ENCODE measurements around the gene NIM1K. TPM values are rescaled to one million over a fixed set of nuclear protein-coding genes. Genes with fewer than 3 reads are reported as not detected.
"Not testable (repeated sequence)": the region's sequence is repeated elsewhere in the genome, so short reads cannot be mapped to it uniquely, and the experiment has no call there.

Gene NIM1K
- polyA plus RNA-seq, 3 donors = 0.31 to 0.61 (median 0.44) TPM

GRCh38 chr5:43225649-43226245 is 33.7 kb downstream of the NIM1K start:
- no peak for DNase-seq (ENCODE audit: low read depth in 3 of 3, low spot score in 2 of 3)

DNA sequence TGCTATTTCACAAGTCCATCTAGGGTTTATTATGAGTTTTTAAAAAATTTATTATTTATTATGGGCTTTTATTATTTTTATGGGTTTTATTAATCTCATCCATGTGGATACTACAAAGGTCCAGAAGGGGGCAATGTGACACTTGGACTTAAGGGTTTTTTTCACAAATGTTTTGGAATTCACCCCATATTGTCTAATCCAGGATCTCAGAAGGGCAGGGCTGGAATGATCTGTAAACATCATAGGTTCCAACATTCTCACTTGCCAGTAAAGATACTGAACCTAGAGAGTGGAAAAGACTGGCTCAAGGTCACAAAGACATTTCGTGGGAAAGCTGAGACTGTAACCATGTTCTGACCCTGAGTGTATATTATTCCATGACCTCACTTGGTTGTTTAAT is 35.6 kb downstream of the NIM1K start:
- DNase-seq (ENCODE audit: low read depth in 3 of 3, low spot score in 2 of 3) = no peak

DNA sequence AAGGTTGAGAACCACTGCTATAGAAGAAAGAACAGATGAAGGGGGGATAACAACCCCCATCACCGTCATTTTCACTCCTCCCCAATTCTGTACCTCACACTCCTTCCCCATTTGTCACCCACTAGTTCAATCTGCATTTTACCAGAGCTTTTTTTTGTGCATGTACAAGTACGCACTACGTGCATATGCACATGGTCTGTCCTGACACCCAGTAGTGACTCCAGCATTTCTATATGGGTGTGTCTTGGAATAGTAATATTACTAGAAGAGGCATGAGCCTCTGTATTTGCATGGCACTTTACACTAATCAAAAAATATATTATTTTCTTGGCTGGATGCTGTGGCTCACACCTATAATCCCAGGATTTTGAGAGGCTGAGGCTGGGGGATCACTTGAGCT is 38.7 kb downstream of the NIM1K start:
- no peak for DNase-seq (ENCODE audit: low read depth in 3 of 3, low spot score in 2 of 3)

GRCh38 chr5:43231977-43232376 is 40.0 kb downstream of the NIM1K start:
- no peak for DNase-seq (ENCODE audit: low read depth in 3 of 3, low spot score in 2 of 3)

GRCh38 chr5:43232943-43233833 is 41.2 kb downstream of the NIM1K start:
- DNase-seq (ENCODE audit: low read depth in 3 of 3, low spot score in 2 of 3) = no peak

DNA sequence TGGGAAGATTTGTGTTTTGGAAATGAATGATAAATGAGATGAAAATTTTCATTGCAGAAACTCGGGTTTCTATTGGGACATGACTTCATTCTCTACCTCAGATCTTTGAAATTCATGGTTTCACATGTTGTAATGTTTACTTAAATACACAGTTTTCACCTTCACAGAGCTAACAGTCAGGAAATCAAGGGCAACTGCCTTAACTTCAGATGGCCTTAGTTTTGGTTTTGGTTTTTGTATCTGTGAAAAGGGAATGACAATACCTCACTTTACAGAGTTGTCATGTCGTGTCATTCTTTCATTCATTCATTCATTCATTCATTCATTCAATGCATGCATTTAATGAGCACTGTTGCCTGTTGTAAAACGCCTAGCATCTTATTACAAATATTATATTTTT is 41.9 kb downstream of the NIM1K start:
- no peak for DNase-seq (ENCODE audit: low read depth in 3 of 3, low spot score in 2 of 3)

DNA sequence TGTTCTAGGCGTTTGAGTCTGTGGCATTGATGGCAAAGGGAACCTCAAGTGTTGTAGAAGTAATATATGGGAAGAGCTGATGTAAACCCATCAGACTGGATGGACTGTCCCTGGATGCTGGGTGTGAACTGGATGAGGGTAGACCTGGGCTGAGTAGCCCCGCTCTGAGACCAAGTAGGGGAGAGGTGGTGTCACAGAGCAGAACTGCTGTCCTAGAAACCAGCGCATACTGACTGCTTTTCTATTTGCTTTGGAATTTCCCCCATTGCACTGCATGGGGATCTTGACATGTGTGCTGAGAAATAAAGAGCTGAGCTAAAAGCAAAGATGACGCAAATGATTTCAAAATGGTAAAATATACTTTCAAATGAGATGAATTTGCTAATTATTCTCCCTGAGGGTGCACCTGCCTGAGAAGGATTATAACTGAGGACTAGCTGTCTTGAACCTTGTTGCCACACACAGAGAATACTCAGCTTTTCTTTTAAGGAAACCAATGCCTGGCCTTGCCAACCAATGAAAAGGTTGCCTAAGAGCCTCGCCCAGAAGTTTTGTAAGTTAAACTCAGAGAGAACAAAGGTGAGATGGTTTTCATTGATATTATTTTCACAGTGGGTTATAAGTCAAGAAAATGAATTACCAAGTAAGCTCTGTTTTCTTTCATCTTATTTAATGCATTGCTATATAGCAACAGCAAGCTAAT is 44.8 kb downstream of the NIM1K start:
- no peak for DNase-seq (ENCODE audit: low read depth in 3 of 3, low spot score in 2 of 3)

- DNase-seq (ENCODE audit: low read depth in 3 of 3, low spot score in 2 of 3) = no peak
Observed at GRCh38 chr5:43242196-43242595, 50.2 kb downstream of the NIM1K start.

- no peak for DNase-seq (ENCODE audit: low read depth in 3 of 3, low spot score in 2 of 3)
Observed at GRCh38 chr5:43243270-43243669, 51.2 kb downstream of the NIM1K start.

DNA sequence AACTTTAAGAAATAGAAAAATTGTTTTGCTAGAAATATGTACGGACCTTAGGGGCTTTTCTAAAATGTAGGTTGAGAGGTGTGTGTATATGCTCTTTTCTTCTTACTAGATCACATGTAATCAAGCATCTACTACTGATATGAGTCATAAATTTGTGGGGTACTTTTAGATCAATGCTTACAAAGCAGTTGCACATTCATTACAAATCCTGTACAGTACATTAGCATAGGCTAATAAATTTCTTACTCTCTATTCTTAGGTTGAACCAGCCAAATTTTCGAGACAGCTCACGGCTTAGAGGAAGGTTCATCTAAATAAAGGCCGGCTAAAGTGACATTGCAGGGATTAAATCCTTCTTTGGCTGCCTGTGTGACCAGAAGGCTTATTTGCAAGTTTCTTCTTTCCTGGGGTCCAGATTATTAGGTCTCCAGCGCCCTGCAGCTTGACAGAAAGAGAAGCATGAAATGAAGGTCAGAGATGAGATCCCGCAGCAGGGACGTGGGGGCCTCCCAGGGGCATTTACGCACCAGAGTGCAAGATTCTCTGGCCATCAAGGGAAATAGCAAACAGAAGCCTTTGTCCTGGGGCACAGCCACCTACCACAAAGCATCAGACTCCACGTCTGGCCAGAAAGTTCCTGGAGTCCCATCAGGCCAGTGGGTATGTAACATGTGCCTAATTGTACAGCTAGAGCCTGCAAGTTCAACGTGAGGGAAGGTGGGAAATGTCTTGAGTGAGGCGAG is 53.0 kb downstream of the NIM1K start:
- DNase-seq (ENCODE audit: low read depth in 3 of 3, low spot score in 2 of 3) = no peak

- DNase-seq (ENCODE audit: low read depth in 3 of 3, low spot score in 2 of 3) = no peak
Observed at GRCh38 chr5:43245724-43246385, 53.8 kb downstream of the NIM1K start.

DNA sequence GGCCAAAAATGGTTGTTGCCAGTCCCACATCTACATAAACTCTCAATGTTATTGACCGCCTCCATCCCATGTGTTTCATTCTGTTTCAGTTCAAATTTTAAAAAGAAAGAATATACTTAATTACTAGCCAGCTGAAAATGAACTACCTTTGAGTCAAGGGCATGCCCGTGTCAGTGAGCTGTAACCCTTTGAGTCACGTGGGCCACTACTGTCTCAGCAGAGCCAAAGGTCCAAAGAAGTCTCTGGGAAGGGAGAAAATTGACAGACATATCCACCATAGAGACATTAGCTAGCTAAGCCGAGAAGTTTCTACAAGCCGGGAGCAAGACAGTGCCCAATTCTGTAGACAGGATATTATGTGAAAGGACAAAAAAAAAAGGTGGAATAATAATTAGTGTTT is 59.7 kb downstream of the NIM1K start:
- DNase-seq (ENCODE audit: low read depth in 3 of 3, low spot score in 2 of 3) = no peak

- DNase-seq (ENCODE audit: low read depth in 3 of 3, low spot score in 2 of 3) = no peak
Observed at GRCh38 chr5:43255704-43256103, 63.7 kb downstream of the NIM1K start.

- DNase-seq (ENCODE audit: low read depth in 3 of 3, low spot score in 2 of 3) = no peak
Observed at GRCh38 chr5:43256261-43256966, 64.4 kb downstream of the NIM1K start.

- no peak for DNase-seq (ENCODE audit: low read depth in 3 of 3, low spot score in 2 of 3)
Observed at GRCh38 chr5:43258116-43258515, 66.1 kb downstream of the NIM1K start.

- not testable (repeated sequence) for DNase-seq (ENCODE audit: low read depth in 3 of 3, low spot score in 2 of 3)
Observed at GRCh38 chr5:43262269-43262668, 70.2 kb downstream of the NIM1K start.

- DNase-seq (ENCODE audit: low read depth in 3 of 3, low spot score in 2 of 3) = no peak
Observed at GRCh38 chr5:43268188-43268820, 76.3 kb downstream of the NIM1K start.

- DNase-seq (ENCODE audit: low read depth in 3 of 3, low spot score in 2 of 3) = no peak
Observed at GRCh38 chr5:43270645-43271044, 78.6 kb downstream of the NIM1K start.

DNA sequence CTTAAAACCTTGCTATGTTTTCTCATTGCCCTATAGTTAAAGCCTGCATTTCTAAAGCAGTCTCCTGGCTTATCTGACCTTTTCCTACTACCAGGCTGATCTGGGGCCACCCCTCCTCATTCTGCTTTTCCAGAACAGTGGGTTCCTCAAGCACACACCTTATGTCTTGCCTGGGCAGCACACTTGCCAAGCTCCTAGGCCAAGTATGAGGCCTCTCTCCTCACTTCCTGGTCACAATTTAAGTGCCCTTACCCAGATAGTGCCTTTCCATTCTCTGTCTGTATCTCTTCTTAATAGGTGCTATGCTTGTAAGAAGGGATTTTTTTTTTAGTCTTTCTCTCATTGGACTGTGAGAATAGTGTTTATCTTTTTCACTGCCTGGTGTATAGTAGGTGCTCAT is 81.5 kb downstream of the NIM1K start:
- DNase-seq (ENCODE audit: low read depth in 3 of 3, low spot score in 2 of 3) = no peak

Data from right renal cortex interstitium (tissue), 3 donors.